GM18511 (cell line): Measurements from ENCODE around the gene C1orf226.

ENCODE experiments used
- ATAC-seq: cut with Tn5 transposase; IDR thresholded peaks from one replicate; pipeline ENCODE4 v1.9.1; 2021; ENCODE audit warnings: mild to moderate bottlenecking, moderate library complexity; ENCODE audit not compliant: unreplicated experiment

Gene C1orf226

DNA sequence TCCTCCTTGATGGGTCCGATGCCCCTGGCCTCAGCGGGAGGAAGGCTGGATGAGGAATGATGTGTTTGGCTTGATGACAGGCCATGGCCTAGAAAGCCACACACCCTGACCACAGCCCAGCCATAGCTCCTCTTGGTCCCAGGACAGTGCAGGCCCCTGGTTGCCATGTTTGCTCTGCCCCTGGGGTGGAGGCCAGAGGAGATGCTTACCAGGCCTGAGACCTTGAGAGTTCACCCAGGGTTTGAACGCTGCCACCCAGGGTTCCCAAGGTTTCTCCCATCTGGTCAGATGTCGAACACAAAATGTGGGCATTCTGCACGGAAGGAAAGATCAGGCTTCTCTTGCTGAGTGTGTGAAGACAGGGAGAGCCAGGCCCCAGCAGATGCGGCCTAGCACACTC is 2.6 kb downstream of the C1orf226 start:
- ATAC-seq = no peak

DNA sequence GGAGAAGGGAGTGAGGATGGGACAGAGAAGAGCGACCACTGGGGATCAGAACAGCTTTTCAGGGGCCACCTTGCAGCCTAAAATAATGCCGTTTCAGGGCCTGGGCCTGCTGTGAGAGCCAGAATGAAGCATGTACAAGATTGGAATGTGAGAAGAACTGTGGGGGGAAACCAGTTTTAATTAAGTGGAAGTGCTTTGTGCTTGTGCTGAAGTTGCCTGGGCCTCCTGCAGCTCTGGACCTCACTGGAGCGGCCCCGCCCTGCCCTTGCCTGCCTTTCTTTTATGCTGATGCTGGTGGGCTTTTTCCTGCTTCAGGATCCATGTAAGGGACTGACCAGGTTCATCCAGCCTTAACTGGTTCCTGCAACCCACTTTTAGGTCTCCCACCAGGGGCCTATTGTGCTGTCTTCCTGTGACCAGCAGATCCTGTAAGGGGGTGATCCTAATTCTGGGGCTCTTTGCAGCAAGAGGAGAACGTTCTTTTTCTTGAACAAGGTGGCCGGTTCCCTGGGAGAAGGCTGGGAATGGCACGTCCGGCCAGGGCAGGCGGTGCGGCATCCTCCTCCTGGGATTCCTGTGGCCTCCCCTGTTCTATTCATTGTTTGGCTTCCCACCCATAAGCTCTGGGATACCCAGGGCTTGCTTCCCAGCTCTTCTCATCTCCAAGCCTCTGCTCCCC is 3.2 kb downstream of the C1orf226 start:
- ATAC-seq = no peak

DNA sequence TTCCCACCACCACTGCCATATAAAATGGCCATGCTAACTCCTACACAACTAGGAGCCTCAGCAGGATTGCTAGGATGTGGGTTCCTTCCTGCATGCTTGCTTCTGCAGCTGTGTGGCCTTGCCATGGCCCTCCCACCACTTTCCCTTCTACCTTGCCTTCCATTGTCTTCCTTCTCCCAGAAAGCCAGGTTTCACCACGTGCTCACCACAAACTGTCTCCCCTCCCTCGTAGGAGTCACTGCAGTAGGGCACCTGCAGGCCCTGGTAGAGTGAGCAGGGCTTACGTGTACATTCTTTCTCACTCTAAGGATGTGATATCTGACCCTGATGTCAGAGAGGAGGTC is 3.7 kb downstream of the C1orf226 start:
- ATAC-seq = no peak

DNA sequence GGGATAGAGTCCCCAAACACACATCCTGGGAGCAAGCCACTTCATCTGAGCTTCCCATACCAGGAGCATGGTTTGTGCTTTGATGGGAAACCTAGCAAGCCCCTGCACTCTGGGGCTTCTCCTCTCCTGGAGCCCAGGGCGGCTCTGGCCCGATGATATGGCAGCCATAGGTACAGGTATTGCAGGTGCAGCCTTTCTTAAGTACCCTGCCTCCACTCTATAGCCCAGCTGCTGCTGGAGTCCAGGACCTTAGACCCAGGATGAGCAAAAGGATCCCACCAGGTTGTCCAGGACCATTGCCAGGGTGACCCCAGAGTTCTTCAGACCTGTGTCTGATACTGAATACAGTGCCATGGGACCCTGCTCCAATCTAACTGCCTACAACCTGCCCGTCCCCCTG is 4.2 kb downstream of the C1orf226 start:
- no peak for ATAC-seq

DNA sequence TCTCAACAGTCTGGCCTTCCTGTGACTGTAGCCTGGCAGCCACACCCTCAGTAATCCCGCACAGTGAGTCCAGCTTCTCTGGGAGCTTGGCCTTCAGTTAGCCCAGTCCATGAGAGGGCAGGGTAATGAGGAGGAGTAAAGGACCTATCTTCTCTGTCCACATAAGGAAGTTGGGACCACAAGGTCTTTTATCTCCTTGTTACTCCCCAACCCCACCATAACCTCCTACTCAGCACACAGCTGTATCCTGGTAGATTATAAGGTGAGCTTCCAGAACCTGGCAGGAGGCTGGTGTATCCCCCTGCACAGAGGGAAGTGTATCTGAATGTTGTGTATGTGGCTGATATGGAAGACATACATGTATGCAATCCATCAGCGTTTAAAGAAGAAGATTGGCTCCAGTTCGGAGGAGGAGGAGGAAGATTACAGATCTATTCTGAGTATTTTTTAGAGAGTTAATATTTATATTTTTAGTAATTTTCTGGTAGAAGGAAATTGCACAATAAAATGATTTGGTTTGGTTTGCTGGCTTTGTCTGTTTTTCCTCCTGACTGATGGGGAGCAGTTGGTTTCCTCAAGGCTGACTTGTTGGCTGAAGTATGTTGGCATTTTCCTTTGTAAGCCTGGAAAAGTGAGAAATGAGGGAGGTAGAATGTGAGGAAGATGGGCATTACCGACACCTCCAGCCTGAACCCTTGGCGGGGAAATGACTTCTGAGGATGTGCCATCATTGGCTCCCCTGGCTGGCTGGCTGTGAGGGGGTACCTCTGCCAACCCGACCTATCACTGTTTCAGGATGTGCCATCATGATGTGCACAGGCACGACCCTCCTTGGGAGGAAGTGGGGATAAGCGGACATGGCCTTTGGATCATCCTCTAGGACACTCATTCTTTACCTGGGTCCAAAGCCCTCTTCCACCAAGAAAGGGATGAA is 5.0 kb downstream of the C1orf226 start:
- no peak for ATAC-seq

DNA sequence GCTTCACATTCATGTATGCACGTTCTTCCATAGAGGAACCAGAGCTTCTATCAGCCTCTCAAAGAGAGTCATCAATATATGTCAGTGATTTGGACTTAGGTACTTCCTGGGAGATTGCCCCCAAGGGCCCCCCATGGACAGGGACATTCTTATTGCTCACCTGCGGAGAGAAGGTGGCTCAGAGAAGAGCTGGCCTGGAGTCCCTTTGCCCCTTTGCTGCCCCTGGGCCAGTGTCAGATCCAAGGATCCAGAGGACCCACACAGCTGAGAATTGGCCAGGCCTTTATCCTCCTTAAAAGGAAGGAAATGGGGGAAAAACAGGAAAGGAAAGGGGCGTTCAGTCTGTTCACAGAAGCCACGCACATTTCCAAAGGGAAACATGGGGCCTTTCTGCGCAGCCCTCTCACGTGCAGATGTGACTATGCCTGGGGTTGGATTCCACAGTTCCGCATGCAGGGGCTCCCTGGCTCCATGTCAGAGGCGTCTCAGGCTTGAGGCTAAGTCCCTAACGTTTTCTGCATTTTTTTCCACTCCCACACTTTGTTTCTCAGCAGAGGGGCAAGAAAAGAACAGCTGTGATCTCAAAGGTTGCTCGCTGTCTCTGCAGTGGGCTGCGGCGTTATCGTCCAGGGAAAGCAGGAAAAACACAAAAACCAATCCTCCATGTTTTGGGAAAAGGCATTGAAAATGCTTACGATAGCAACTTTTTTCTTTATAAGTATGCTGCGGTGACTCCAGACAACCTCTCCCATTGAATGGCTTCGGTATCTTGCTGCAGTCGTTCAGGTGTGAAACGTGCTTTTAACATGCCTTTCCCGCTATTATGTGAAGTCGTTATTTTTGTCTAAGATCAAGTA is 5.9 kb downstream of the C1orf226 start:
- no peak for ATAC-seq

DNA sequence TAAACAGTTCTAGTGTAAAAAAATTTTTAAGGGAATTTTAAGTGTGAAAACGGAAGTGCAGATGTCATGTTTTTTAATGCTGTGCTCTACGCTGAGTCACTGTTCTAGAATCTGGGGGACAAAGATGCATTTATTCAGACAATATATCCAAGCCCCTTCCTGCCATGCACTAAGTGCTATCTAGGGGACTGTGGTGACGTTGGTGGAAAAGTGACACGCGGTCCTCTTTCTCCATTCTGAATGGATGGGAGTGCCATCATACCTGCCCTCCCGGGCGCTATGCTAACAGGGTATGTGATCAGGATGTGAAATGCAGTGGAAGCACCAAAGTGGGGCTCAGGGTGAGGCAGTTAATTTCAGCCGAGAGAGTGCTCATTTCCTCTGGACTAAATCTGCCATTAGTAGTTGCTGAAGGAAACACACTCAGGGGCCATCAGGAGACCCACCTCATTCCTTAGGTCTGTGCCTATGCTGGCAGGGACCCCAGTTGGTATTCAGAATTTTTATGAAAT is 6.6 kb downstream of the C1orf226 start:
- no peak for ATAC-seq

DNA sequence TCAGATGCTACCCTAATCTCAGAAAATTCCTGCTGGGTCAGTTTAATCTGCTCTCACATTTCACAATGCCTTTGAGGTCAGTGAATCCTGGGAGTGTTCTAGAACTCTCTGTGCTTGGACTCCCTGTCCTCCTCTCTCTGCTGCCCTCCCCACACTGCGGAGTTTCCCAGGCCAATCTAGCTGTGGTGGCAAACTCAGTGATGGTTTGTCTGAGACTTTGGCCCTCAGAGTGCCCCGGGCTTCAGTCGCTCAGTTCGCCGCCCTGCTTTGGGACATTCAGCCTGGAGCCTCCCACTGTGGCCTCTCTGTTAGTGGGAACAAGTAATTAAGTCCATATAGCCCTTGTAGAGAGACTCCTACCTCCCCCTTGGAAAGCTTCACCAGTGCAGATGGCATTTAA is 7.1 kb downstream of the C1orf226 start:
- no peak for ATAC-seq

DNA sequence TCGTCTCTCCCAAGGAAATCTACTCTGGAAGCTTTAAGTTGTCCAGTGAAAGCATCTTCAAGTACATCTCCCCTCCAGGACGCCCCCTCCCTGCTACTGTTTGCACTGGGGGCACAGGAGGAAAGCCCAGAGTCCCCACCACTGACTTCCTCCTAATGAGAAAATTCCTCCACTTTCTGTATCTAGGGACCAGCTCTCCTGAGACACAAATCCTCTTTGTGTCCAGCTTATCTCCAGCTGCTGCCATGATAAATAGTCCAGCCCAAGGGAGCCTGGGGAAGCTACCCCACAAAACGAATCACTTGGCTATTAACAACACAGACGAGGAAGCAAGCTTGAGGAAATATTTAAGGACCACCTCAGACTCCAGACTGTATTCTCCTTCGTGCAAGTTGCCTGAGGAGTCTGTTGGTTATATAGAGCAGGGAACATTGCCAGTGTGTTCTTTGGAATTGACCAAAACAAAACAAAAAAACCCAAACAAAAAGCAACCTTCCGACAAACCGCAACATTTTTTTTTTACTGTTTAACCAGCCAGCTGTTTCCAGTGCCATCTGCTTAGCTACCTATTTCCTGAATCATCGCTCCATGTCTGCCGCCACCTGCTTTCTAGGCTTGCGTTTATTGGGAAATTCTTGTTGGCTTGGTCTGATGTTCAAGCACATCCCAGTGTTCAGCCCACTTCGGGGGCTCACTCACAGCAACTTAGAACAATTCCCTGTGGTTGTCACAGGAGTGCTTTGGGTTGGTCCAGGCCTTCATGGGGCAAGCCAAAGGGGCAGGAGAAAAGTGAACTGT is 7.7 kb downstream of the C1orf226 start:
- ATAC-seq = no peak

DNA sequence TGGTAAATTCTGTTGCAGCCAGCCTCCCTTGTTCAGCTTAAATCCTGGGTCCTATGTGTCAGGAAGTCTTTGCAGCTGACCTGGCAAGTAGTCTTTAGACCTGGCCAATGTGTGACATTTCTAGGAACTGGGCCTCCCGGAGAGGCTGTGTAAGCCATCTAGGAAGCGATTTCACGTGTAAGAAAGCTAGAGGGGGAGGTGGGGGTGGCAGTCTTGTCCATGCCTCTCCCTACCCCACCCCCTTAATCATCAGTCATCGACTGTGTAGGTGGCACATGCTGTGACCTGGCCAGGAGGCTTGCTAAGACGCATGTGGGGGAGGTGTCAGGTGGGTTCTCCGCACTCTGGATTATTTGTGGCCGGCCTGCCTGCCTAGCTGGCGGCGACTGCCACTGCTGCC is 8.4 kb downstream of the C1orf226 start:
- ATAC-seq = no peak

DNA sequence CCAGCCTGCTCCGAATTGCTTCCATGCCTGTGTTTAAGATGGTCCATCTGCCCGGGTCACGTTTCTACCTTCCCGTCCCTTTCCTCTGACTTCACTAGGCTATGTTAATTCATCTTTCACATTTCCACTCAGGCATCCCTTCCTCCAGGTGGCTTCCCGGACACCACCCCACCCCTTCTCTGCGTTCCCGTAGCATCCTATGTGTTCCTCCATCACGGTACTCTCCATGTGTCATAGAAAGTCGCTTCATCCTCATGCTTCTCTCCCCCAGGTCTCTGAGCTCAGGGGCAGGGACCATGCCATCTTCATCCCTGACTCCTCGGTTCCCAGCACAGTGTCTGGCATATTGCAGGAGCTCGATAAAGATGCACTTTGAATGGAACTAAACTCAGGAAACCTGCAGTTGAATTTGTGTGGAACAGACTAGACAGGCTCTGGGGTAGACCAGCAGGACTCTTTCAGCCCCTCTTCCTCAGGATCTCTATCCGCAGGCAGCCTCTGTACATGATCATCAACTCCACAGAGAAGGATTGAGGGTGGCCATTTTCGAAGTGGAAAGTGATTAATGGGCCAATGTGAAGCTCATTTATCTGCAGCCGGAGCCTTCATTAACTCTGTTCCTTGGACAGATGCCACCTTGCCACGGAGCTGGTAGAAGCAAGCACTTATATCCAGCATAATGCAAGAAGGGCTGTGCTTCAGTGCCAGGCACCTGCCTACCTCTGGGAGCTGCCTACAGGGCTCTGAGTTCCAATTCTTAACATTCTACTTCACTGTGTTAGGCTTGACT is 9.1 kb downstream of the C1orf226 start:
- ATAC-seq = no peak

DNA sequence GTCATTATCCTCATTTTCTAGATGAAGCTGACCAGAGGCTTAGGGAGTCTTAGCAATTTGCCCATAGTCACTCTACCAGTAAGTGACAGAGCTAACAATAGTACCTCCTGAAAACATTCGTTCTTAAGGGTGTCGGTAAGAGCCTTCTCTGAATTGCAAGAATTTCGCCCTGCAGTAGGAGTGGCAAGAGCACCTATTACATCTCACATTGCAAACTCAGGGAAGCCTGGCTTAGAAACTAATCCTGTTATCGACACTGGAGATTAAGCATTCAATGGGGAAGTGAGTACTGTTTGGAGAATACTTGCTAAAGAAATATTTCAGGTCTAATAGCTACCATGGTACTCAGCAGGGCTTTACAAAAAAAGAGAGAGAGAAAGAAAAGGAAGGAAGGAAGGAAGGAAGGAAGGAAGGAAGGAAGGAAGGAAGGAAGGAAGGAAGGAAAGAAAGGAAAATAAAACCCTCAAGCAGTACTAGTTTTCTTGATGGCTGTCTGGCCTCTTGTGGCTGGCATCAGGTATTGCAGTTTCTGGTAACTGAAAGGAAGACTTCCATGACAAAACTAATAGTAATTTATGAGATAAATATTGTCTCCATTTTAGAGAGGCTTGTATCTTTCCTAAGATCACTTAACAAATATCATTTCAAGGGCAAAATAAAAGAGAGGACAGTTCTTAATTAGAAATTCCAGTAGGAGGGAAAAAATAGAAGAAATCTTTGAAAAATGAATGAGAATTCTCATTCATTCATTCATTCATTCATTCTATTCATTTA is 10.4 kb downstream of the C1orf226 start:
- ATAC-seq = no peak

DNA sequence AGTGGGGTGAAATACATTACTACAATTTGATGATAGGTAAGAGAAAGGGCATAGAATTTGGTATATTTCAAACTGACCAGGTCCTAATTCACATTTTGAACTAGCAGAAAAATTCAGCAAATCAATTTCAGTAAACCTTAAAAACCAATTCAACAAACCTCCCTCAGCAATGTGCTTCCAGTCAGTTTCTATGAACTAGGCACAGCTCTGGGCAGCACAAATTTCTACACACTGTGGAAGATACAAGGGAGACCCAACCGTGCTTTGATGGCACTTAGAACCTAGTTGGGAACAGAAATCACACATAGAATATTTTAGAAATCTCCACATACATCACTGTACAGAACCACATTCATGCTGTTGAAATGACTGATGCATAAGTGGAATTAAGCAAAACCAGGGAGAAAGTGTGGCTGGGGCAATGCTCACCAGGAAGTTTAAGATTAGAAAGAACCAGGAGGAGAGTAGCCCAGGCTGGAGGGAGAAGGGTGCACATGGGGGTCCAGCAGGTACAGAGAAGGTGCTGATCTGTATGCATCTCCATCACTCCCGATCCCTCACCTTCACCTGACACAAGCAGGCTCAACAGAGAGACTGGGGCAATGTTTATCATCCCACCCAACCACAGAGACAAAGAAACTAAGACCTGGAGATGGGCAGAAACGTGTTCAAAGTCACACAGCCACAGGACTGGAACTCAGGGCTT is 14.8 kb downstream of the C1orf226 start:
- ATAC-seq = no peak

DNA sequence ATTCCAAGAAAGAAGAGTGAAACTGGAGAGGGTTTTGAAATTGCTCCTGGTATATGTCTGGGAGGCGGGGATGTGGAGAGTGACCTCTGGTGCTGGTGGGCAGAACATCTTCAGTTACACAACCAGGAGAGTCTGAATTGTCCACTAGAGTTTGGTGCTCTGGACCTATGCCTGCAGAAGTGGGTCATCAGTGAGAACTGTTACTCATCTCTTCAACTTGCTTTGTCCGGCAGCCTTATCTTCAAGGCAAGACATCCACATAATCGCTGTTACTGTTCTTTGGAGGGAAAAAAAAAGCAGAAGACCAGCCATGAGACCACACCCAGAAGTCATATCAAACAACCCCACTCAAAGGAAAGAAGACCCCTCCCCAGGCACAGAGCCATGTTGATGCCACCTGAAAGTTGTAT is 15.5 kb downstream of the C1orf226 start:
- ATAC-seq = no peak

DNA sequence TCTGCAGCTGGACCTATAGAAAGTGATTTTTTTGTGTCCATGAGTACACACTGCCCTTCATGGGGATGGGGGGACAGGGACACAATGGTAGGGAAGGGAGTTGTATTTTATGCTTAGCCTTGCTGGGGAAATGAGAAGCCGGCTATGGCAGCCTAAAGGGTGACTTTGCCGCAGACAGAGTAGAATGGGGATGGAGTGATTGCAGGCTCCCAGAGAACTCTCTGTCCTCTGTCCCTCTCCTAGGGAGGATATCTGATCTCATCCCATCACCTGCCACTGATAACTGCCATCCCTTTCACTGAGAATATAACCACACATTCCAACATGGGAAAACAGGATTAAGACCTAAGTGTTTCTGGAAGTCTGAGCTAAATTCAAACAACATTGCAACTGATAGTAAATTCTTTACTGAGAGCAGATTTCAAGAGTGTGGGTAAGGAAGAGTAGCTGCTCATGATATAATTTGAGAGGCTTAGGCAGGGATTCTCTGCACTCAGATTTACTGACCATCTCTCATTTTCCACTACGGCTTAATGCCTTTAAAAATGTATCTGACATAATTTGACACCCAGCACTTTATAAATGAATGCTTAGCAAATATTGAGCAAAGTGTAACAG is 16.5 kb downstream of the C1orf226 start:
- ATAC-seq = no peak

DNA sequence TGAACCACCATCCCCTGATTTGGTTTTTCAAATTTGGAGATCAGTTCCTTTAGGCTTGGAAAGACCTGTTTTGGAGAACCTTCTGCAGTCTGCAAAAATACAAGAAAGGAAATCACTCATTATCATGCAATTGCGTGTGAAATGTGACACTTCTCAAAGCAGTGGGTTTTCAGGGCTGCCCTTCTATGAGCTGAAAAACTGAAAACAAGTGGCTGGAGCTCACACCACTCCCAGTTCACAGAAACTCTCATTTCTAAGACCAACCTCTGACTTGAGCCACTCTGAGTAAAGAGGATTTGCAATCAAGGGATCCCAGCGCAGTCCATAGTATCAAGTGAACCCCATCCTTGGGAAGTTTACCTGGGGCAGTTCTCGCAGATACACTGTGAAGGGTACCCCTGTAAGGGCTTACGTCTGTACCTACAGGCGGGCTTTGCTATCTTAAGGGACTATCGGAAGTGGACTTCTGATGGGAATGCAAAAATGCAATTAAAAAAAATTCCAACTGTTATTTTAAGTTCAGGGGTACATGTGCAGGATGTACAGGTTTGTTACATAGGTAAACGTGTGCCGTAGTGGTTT is 17.6 kb downstream of the C1orf226 start:
- ATAC-seq = no peak

DNA sequence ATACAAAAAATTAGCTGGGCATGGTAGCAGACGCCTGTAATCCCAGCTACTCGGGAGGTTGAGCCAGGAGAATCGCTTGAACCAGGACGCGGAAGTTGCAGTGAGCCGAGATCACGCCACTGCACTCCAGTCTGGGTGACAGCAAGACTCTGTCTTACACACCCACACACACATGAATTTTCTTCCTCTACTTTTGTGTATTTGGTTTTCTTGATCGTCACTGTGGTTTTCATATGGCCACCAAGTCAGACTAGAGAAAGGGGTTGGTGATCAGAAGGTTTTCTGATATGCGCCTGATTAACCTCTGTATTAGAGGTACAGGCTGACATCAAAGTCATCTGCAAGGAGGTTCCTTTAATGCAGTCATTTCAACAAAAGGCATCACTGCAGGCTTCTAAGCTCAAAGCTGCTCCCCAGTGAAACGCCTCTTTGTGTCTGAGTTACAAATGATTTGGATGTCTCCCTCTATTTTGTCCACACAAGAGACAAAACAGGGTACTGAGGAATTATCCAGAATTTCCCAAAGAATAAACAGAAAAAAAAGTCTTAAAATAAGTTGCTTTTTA is 19.3 kb downstream of the C1orf226 start:
- no peak for ATAC-seq
